ENCODE measurements around the gene SLC17A5.
"Not testable (repeated sequence)": the region's sequence is repeated elsewhere in the genome, so short reads cannot be mapped to it uniquely, and the experiment has no call there.

The SLC17A5 gene

DNA sequence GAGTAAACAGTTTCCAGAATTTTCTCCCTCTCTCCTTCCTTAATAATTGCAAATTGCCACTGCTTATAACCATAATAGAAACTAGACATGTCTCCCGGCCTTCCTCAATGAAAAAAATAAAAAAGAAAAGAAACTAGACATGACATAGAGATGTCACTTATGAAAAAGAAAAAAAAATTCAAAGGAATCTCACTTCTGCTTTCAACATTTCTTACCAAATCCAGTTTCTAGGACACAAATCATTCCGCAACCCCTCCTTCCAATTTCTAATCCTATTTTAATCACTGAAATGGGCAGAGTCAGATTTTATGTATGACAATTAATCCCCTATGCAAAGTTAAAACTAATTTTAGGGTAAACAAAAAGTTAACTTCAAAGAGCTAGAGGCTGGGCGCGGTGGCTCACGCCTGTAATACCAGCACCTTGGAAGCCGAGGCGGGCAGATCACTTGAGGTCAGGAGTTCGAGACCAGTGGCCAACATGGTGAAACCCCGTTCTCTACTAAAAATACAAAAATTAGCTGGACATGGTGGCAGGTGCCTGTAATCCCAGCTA lies 92.9 kb downstream of the SLC17A5 start:
- Histone ChIP-seq H3K27me3 (replicated peaks) (no peaks in the 10 kb centered on the region), H3K36me3 (replicated peaks) (no peaks in the 10 kb centered on the region), H3K4me3 (ENCODE audit: low read depth, low read length) (no peak overlapping the region), H3K27ac (no peak overlapping the region)
- DNase-seq, result no peak
- TF ChIP-seq, protein P1, sequence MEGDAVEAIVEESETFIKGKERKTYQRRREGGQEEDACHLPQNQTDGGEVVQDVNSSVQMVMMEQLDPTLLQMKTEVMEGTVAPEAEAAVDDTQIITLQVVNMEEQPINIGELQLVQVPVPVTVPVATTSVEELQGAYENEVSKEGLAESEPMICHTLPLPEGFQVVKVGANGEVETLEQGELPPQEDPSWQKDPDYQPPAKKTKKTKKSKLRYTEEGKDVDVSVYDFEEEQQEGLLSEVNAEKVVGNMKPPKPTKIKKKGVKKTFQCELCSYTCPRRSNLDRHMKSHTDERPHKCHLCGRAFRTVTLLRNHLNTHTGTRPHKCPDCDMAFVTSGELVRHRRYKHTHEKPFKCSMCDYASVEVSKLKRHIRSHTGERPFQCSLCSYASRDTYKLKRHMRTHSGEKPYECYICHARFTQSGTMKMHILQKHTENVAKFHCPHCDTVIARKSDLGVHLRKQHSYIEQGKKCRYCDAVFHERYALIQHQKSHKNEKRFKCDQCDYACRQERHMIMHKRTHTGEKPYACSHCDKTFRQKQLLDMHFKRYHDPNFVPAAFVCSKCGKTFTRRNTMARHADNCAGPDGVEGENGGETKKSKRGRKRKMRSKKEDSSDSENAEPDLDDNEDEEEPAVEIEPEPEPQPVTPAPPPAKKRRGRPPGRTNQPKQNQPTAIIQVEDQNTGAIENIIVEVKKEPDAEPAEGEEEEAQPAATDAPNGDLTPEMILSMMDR (IDR thresholded peaks at IDR 0.05; ENCODE audit: low read depth, low read length, missing control alignments), result no peak
- in situ Hi-C loops (cut with HindIII; ENCODE audit: low pct_ligation_motif_present, low sequenced_read_pairs), result no loop called here

DNA sequence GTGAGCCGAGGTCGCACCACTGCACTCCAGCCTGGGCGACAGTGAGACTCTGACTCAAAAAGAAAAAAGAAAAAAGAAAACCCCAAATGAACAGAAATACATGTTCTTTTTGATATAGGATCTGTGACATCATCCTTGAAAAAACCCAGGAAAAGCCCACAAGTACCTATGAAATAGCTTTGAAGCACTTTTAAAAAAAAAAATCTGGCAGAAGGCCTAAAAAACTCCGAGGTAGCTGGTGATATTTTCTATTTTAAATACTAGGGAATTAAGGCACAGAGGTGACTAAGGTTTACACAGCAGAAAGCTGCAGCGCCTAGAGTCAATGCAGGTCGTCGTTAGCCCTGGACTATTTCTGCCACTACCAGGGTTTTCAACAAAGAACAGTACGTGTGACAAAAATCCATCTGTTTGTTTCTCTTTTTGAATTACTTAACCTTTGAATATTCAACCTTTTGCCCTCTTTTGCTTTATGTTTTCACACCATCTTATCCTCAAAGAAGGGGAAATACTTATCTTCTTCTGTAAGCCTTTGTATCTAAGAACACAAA lies 93.5 kb downstream of the SLC17A5 start:
- in situ Hi-C loops (cut with HindIII; ENCODE audit: low pct_ligation_motif_present, low sequenced_read_pairs), result no loop called here
- Histone ChIP-seq H3K4me3 (ENCODE audit: low read depth, low read length) (no peak overlapping the region), H3K27ac (no peak overlapping the region), H3K36me3 (replicated peaks) (no peaks in the 10 kb centered on the region), H3K27me3 (replicated peaks) (no peaks in the 10 kb centered on the region)
- DNase-seq, result no peak
- TF ChIP-seq, protein P1 (IDR thresholded peaks at IDR 0.05; ENCODE audit: low read depth, low read length, missing control alignments), result no peak

- H3K4me3 ChIP-seq (ENCODE audit: low read depth, low read length); H3K27ac ChIP-seq; DNase-seq; in situ Hi-C loops (cut with HindIII; ENCODE audit: low pct_ligation_motif_present, low sequenced_read_pairs); H3K27me3 ChIP-seq (replicated peaks); H3K36me3 ChIP-seq (replicated peaks): not testable (repeated sequence)
Measured at GRCh38 chr6:73559399-73559794, 94.4 kb downstream of the SLC17A5 start.

GRCh38 chr6:73558624-73559398 lies 95.0 kb downstream of the SLC17A5 start:
- no peak overlapping the region for H3K4me3 ChIP-seq (ENCODE audit: low read depth, low read length)
- no peaks in the 10 kb centered on the region for H3K36me3 ChIP-seq (replicated peaks)
- in situ Hi-C loops (cut with HindIII; ENCODE audit: low pct_ligation_motif_present, low sequenced_read_pairs), result no loop called here
- TF ChIP-seq, protein P1 (IDR thresholded peaks at IDR 0.05; ENCODE audit: low read depth, low read length, missing control alignments), result no peak
- no peaks in the 10 kb centered on the region for H3K27me3 ChIP-seq (replicated peaks)
- no peak for DNase-seq
- H3K27ac ChIP-seq, result no peak overlapping the region

DNA sequence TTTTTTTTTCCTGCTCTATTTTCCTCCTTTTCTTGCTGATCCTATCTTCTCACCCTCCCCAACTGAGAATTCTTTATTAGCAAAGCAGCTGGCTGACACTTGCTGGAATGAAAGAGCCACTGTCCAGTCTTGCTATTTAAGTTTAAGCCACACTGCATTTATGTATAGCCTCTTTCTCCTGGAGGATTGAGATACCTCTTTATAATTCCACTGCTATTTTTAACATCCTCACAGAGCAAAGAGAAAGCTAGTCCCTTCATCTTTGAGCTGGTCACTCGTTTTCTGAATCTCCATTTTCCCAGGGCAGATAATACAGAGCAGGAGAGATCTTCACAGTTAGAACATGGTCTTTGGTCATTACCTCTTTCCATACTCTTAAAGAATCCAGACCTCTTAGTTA lies 97.0 kb downstream of the SLC17A5 start:
- in situ Hi-C loops (cut with HindIII; ENCODE audit: low pct_ligation_motif_present, low sequenced_read_pairs), result no loop called here
- Histone ChIP-seq H3K27ac (no peak overlapping the region), H3K4me3 (ENCODE audit: low read depth, low read length) (no peak overlapping the region), H3K36me3 (replicated peaks) (no peaks in the 10 kb centered on the region), H3K27me3 (replicated peaks) (no peaks in the 10 kb centered on the region)
- TF ChIP-seq, protein P1 (IDR thresholded peaks at IDR 0.05; ENCODE audit: low read depth, low read length, missing control alignments), result no peak
- DNase-seq, result no peak

DNA sequence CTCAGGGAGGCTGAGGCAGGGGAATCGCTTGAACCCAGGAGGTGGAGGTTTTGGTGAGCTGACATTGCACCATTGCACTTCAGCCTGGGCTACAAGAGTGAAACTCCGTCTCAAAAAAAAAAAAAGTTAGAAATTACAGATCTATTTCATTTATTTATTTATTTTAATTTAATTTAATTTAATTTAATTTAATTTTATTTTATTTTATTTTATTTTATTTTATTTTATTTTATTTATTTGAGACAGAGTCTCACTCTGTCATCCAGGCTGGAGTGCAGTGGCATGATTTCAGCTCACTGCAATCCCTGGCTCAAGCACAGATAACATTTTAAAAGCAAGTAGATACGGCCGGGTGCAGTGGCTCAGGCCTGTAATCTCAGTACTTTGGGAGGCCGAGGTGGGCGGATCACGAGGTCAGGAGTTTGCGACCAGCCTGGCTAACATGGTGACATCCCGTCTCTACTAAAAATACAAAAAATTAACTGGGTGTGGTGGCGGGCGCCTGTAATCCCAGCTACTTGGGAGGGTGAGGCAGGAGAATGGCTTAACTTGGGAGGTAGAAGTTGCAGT lies 98.3 kb downstream of the SLC17A5 start:
- H3K27me3 ChIP-seq (replicated peaks); H3K27ac ChIP-seq; H3K36me3 ChIP-seq (replicated peaks); H3K4me3 ChIP-seq (ENCODE audit: low read depth, low read length); DNase-seq; in situ Hi-C loops (cut with HindIII; ENCODE audit: low pct_ligation_motif_present, low sequenced_read_pairs): not testable (repeated sequence)

DNA sequence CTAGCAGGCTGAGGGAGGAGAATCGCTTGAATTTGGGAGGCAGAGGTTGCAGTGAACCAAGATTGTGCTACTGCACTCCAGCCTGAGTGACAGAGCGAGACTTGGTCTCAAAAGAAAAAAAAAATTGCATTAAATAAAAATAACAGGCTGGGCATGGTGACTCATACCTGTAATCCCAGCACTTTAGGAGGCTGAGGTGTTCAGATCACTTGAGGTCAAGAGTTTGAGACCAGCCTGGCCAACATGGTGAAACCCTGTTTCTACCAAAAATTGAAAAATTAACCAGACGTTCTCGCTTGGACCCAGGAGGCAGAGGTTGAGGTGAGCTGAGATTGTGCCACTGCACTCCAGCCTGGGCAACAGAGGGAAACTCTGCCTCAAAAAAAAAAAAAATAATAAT lies 102.7 kb downstream of the SLC17A5 start:
- in situ Hi-C loops (cut with HindIII; ENCODE audit: low pct_ligation_motif_present, low sequenced_read_pairs); H3K36me3 ChIP-seq (replicated peaks); DNase-seq; H3K4me3 ChIP-seq (ENCODE audit: low read depth, low read length); H3K27me3 ChIP-seq (replicated peaks); H3K27ac ChIP-seq: not testable (repeated sequence)
